Gastrocnemius medialis (tissue), 4 donors: ENCODE measurements around the gene KRT15. TPM values are rescaled to one million over a fixed set of nuclear protein-coding genes. Genes with fewer than 3 reads are reported as not detected.

ENCODE experiments used
- ATAC-seq, 2 donors: fragments of 150-250 bp; one replicate each; pipeline ENCODE4 v1.9.1; 2016
- DNase-seq, 2 donors: peaks; one replicate each; pipeline ENCODE4 v3.0.0-alpha.2; 2019
- H3K27ac ChIP-seq, 4 donors: fragments of 200-600 bp; sonication (generic); 1 replicate in 1 of 4; 2 replicates in 3 of 4; pipeline ENCODE4 v1.5.1; 2016 to 2018; ENCODE audit warnings: mild to moderate bottlenecking in 2 of 4, moderate library complexity in 1 of 4
- H3K27me3 ChIP-seq, 3 donors: fragments of 200-600 bp; sonication (generic) in 2 of 3; 1 replicate in 1 of 3; 2 replicates in 2 of 3; pipeline versions ENCODE4 v1.5.1 to v1.6.0; 2016 to 2019; ENCODE audit warnings: mild to moderate bottlenecking in 1 of 3, moderate library complexity in 1 of 3
- H3K36me3 ChIP-seq, 2 donors: fragments of 200-600 bp; sonication (generic) in 1 of 2; one replicate each; pipeline ENCODE4 v1.5.1; 2017 to 2018
- H3K4me1 ChIP-seq, 2 donors: fragments of 200-600 bp; sonication (generic) in 1 of 2; one replicate each; pipeline ENCODE4 v1.5.1; 2016 to 2017; ENCODE audit warnings: mild to moderate bottlenecking in 2 of 2
- H3K4me3 ChIP-seq, 4 donors: fragments of 200-600 bp; sonication (generic) in 3 of 4; 1 replicate in 1 of 4; 2 replicates in 3 of 4; pipeline ENCODE4 v1.5.1; 2016 to 2019; ENCODE audit warnings: mild to moderate bottlenecking in 2 of 4
- H3K9me3 ChIP-seq, 3 donors: fragments of 200-600 bp; sonication (generic) in 2 of 3; 1 replicate in 1 of 3; 2 replicates in 2 of 3; pipeline ENCODE4 v1.5.1; 2016 to 2019
- POLR2A ChIP-seq, 2 donors: fragments of 450-650 bp; IDR thresholded peaks; one replicate each; pipeline ENCODE4 v1.6.1; 2017; ENCODE audit warnings: antibody characterized with exemption in 2 of 2, mild to moderate bottlenecking in 2 of 2, moderate library complexity in 2 of 2
- in situ Hi-C, 4 donors: fragments of 200-750 bp; cut with MboI; loops; one replicate each; pipeline versions ENCODE4 v1.15.0 to v1.8.0; 2017; ENCODE audit warnings: low sequenced_read_pairs in 4 of 4
- intact Hi-C: fragments of 100-400 bp; cut with DNase I; formaldehyde crosslinking; loops from one replicate; pipeline ENCODE4 v1.15.1; 2023; ENCODE audit warnings: low total_unique reads
- total RNA-seq, 4 donors: library from RNA; depleted of rRNA; stranded (reverse); fragments of >200 nt; gene quantifications; one replicate each; pipeline versions ENCODE4 v1.1.0 to v1.2.3, GENCODE V29; 2016
- TF ChIP-seq, protein P1 (sequence below), 5 experiments: fragments of 450-650 bp in 3 of 5; fragments of 200-600 bp in 2 of 5; sonication (generic) in 2 of 5; IDR thresholded peaks in 4 of 5; conservative IDR thresholded peaks in 1 of 5; 1 replicate in 4 of 5; 2 replicates in 1 of 5; pipeline ENCODE4 v1.5.1; 2016 to 2019; ENCODE audit warnings: antibody characterized with exemption in 5 of 5, mild to moderate bottlenecking in 3 of 5, moderate library complexity in 3 of 5

Gene KRT15
- total RNA-seq, 4 donors from 2014 or later: not detected

DNA sequence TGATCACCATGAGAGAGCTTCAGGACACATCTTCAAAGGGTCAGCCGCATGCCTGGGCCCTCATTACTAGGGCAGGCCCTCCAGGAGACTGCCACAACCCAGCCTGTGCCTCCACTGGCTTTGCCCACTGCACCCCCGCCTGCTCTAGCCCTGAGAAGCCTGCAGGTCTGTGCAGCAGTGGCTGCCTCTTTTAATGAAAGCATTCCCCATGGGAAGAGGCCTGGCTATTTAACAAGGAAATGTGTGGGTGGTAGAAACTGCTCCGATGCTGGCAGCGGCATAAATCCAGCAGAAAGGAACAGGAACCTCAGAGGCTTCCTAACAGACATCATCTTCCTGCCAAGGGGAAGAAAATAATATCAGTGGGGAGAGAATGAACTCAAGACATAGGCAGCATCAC is 51.1 kb downstream of the KRT15 start:
- no peaks in the 10 kb centered on the region for H3K36me3 ChIP-seq
- no peaks in the 10 kb centered on the region for H3K9me3 ChIP-seq
- in situ Hi-C loops: no loop called here
- DNase-seq (no peak), ATAC-seq (no peak)
- intact Hi-C loops: no loop called here
- TF ChIP-seq POLR2A (IDR thresholded peaks at IDR 0.05): no peak
- TF ChIP-seq, protein P1, sequence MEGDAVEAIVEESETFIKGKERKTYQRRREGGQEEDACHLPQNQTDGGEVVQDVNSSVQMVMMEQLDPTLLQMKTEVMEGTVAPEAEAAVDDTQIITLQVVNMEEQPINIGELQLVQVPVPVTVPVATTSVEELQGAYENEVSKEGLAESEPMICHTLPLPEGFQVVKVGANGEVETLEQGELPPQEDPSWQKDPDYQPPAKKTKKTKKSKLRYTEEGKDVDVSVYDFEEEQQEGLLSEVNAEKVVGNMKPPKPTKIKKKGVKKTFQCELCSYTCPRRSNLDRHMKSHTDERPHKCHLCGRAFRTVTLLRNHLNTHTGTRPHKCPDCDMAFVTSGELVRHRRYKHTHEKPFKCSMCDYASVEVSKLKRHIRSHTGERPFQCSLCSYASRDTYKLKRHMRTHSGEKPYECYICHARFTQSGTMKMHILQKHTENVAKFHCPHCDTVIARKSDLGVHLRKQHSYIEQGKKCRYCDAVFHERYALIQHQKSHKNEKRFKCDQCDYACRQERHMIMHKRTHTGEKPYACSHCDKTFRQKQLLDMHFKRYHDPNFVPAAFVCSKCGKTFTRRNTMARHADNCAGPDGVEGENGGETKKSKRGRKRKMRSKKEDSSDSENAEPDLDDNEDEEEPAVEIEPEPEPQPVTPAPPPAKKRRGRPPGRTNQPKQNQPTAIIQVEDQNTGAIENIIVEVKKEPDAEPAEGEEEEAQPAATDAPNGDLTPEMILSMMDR (IDR thresholded peaks at IDR 0.05 in 4 of 5, conservative IDR thresholded peaks at IDR 0.05 in 1 of 5): no peak
- H3K27ac ChIP-seq: no peak overlapping the region
- H3K27me3 ChIP-seq: peaks cover 0 to 2% (median 0%) of the 10 kb centered on the region in 3 donors
- H3K4me3 ChIP-seq: no peak overlapping the region
- H3K4me1 ChIP-seq: no peaks in the 10 kb centered on the region

DNA sequence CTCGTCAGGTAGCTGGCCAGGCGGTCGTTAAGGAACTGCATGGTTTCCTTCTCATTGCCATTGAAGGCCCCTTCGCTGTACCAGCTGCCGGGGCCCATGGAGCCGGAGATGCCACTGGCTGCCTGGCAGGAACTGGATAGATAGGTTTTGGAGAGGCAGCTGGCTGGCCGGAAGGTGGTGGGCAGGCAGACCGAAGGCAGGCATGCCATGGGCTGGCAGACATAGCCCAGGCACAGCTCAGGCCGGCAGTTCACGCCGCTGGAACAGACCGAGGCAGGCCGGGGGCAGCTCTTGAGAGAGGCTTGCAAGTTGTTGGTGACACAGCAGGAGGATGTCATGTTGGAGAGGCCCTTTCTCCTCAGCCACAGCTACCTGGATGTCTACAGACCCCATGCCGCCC is 51.7 kb downstream of the KRT15 start, which contains the start of gene KRT32:
Gene KRT32, minus strand, starts transcription at position 399 of the 400 bp plus-strand sequence. Its CDS starts 61 bp downstream, at position 338.
- no peak for ATAC-seq
- intact Hi-C loops (no loop called here), in situ Hi-C loops (no loop called here)

DNA sequence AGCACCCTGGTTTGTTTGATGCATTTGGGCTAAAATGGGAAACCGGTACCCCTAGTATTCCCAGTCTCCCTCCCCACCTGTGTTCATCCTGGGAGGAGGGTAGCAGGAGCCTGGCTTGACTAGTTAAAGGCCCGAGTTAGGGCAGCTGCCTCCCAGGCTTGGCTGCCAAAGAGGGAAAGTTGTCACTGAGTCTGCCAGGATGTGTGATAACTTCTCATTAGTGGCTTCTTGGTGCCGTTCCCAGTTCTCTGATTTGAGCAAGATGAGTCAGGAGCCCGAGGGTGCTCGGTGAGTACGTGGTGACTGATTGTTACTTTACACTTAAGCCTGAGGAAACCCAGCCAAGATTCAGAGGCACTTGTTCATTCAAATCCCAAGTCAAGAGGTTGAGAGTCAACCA is 54.0 kb downstream of the KRT15 start:
- peak; percentile 95 to 98 for ATAC-seq
- DNase-seq: peak; percentile 72 to 75
- Histone ChIP-seq H3K4me3 (no peak overlapping the region), H3K27me3 (peaks cover 0 to 2% (median 0%) of the 10 kb centered on the region in 3 donors), H3K36me3 (no peaks in the 10 kb centered on the region), H3K27ac (peak overlapping the region in 1 of 4 donors; percentile 51), H3K4me1 (no peaks in the 10 kb centered on the region), H3K9me3 (no peaks in the 10 kb centered on the region)
- intact Hi-C loops: no loop called here
- TF ChIP-seq, protein P1 (IDR thresholded peaks at IDR 0.05 in 4 of 5, conservative IDR thresholded peaks at IDR 0.05 in 1 of 5): no peak
- TF ChIP-seq POLR2A (IDR thresholded peaks at IDR 0.05): no peak
- in situ Hi-C loops: no loop called here

More for the DNA sequence above, 51.7 kb downstream of the KRT15 start, which contains the start of gene KRT32:
- Histone ChIP-seq H3K27me3 (peaks cover 0 to 2% (median 0%) of the 10 kb centered on the region in 3 donors), H3K36me3 (no peaks in the 10 kb centered on the region), H3K4me1 (no peaks in the 10 kb centered on the region), H3K9me3 (no peaks in the 10 kb centered on the region), H3K4me3 (no peak within 1 kb of the TSS), H3K27ac (no peak within 1 kb of the TSS)
- TF ChIP-seq, protein P1 (IDR thresholded peaks at IDR 0.05 in 4 of 5, conservative IDR thresholded peaks at IDR 0.05 in 1 of 5): no peak
- no peak for TF ChIP-seq POLR2A (IDR thresholded peaks at IDR 0.05)
- DNase-seq: no peak

DNA sequence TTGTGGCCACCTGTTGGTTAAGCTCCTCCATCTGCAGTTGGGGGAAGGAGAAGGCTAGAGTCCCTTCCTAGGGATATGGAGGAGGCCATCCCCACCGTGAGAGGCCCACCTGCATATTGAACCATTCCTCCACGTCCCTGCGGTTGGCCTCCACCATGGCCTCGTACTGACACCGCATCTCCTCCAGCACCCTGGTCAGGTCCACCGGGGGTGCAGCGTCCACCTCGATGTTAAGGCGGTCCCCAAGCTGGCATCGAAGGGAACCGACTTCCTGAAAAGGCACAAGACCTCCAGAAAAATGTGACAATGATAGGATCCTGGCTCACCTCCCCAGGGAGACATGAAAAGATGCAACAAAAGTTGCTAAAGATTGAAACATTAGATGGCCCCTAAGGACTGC is 54.5 kb downstream of the KRT15 start:
- H3K4me3 ChIP-seq: no peak overlapping the region
- intact Hi-C loops (no loop called here), in situ Hi-C loops (no loop called here)
- no peak overlapping the region for H3K27ac ChIP-seq
- TF ChIP-seq, protein P1 (IDR thresholded peaks at IDR 0.05 in 4 of 5, conservative IDR thresholded peaks at IDR 0.05 in 1 of 5): no peak
- TF ChIP-seq POLR2A (IDR thresholded peaks at IDR 0.05): no peak
- peaks cover 0 to 2% (median 0%) of the 10 kb centered on the region in 3 donors for H3K27me3 ChIP-seq
- H3K4me1 ChIP-seq: no peaks in the 10 kb centered on the region
- no peak for DNase-seq
- no peaks in the 10 kb centered on the region for H3K36me3 ChIP-seq
- no peak for ATAC-seq
- no peaks in the 10 kb centered on the region for H3K9me3 ChIP-seq

DNA sequence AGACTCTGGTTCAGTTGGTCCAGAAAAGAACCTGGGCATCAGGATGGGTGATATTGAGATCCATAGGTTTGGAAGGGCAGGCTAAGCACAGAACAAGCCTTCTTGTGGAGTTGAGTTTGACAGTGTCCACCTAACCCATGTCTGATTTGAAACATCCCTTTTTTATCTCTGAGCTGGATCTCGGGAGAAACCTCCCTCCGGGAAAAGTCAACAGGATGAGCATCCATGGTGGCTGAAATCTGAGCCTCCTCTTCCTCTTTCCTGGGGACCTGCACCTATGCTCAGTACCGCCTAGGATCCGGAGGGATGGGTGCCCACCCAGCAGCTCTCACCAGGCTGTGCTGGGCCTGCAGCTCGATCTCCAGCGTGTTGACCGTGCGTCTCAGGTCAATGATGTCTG is 54.9 kb downstream of the KRT15 start:
- H3K27ac ChIP-seq: no peak overlapping the region

More for the DNA sequence above, 54.9 kb downstream of the KRT15 start:
- intact Hi-C loops (no loop called here), in situ Hi-C loops (no loop called here)
- ATAC-seq: no peak
- Histone ChIP-seq H3K4me3 (no peak overlapping the region), H3K36me3 (no peaks in the 10 kb centered on the region), H3K4me1 (no peaks in the 10 kb centered on the region), H3K9me3 (no peaks in the 10 kb centered on the region), H3K27me3 (no peaks in the 10 kb centered on the region)
- TF ChIP-seq, protein P1 (IDR thresholded peaks at IDR 0.05 in 4 of 5, conservative IDR thresholded peaks at IDR 0.05 in 1 of 5): no peak
- no peak for TF ChIP-seq POLR2A (IDR thresholded peaks at IDR 0.05)
- DNase-seq: no peak
